ENCODE results near the gene CTSD. TPM values are rescaled to one million over a fixed set of nuclear protein-coding genes. Genes with fewer than 3 reads are reported as not detected.

CTSD gene
- total and polyA plus RNA-seq, 12 donors, result 191 to 4,168 (median 1,999) TPM

DNA sequence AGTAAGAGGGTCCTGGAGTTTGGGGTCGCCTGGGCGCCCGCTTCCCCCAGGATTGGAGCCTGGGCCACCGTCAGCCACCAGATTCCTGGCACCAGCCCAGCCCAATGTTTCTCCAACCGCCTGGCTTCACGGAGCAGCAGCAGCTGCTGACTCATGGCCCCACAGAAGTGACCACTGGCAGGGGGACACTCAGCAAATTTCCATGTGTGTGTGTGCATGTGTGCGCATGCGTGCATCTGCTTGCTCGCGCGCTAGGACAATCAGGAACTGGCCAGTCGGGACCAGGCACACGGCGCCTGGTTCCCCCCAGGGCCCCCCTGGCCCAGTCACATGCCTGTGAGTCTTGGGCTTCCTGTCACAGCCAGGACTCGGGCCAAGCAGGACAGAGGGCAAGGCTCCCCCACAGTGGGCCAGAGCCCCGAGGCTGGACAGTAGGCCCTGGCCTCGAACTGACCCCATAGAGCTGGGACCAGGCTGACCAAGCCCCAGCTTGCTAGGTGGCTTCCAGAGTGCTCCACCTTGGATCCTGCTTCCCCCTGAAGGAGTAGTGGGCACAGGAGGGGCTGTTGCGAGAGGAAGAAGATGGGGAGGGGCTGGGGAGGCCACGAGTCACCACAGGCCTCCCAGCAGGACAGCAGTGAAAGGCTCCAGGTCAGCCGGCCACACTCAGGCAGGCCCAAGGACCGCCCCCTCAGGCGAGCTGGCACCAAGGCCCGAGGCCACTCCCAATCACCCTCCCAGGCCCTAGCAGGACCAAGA lies 3.2 kb downstream of the CTSD start:
- peak overlapping the region; percentile 83 to 100 (median 96) for H3K27ac ChIP-seq
- 7 to 60% (median 17%) methylated on average over 2 to 23 of the region's 23 CpGs for WGBS, 4 donors
- peak; percentile 1 to 61 for TF ChIP-seq POLR2A (IDR thresholded peaks at IDR 0.05)
- TF ChIP-seq, protein P1, sequence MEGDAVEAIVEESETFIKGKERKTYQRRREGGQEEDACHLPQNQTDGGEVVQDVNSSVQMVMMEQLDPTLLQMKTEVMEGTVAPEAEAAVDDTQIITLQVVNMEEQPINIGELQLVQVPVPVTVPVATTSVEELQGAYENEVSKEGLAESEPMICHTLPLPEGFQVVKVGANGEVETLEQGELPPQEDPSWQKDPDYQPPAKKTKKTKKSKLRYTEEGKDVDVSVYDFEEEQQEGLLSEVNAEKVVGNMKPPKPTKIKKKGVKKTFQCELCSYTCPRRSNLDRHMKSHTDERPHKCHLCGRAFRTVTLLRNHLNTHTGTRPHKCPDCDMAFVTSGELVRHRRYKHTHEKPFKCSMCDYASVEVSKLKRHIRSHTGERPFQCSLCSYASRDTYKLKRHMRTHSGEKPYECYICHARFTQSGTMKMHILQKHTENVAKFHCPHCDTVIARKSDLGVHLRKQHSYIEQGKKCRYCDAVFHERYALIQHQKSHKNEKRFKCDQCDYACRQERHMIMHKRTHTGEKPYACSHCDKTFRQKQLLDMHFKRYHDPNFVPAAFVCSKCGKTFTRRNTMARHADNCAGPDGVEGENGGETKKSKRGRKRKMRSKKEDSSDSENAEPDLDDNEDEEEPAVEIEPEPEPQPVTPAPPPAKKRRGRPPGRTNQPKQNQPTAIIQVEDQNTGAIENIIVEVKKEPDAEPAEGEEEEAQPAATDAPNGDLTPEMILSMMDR (IDR thresholded peaks at IDR 0.05), result no peak
- peak overlapping the region in 1 of 4 donors; percentile 90 for H3K4me3 ChIP-seq
- no peaks in the 10 kb centered on the region for H3K27me3 ChIP-seq
- intact Hi-C loops (cut with DNase I), result no loop called here
- peak; percentile 95 to 99 (median 98) for DNase-seq
- no peaks in the 10 kb centered on the region for H3K9me3 ChIP-seq (replicated peaks in 1 of 3)
- peaks cover 0 to 49% of the 10 kb centered on the region in 2 donors for H3K36me3 ChIP-seq (replicated peaks in 1 of 2)
- peaks cover 66 to 77% of the 10 kb centered on the region in 2 donors for H3K4me1 ChIP-seq (replicated peaks in 1 of 2)

DNA sequence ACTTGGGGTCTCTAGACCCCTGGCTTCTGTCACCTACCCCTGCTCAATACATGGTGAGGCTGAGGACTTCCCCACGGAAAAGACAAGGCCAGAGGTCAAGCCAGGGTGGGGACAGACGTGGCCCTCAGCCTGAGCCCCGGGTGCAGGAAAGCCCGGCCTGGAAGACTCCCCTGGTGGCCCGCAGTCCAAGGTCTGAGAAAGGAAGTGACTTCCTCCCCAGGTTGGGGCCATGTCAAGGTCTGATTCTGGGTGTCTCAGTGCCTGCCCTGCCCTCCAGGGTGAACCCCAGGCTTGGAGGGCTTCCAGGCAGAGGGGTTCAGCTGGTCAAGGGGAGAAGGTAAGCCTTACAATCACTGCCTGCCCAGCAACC lies 3.9 kb downstream of the CTSD start:
- Histone ChIP-seq H3K27ac (peak overlapping the region; percentile 83 to 100 (median 96)), H3K27me3 (no peaks in the 10 kb centered on the region), H3K36me3 (replicated peaks in 1 of 2) (peaks cover 0 to 56% of the 10 kb centered on the region in 2 donors), H3K9me3 (replicated peaks in 1 of 3) (no peaks in the 10 kb centered on the region), H3K4me1 (replicated peaks in 1 of 2) (peaks cover 67 to 84% of the 10 kb centered on the region in 2 donors), H3K4me3 (peak overlapping the region in 1 of 4 donors; percentile 40)
- no peak for TF ChIP-seq POLR2A (IDR thresholded peaks at IDR 0.05)
- TF ChIP-seq, protein P1 (IDR thresholded peaks at IDR 0.05), result no peak
- DNase-seq, result peak in 2 of 7 donors; percentile 43 to 61
- 8 to 16% (median 16%) methylated on average over 5 of the region's 5 CpGs; no CpG with 5 or more reads in 1 of the 4 donors for WGBS, 4 donors
- intact Hi-C loops (cut with DNase I), result no loop called here

DNA sequence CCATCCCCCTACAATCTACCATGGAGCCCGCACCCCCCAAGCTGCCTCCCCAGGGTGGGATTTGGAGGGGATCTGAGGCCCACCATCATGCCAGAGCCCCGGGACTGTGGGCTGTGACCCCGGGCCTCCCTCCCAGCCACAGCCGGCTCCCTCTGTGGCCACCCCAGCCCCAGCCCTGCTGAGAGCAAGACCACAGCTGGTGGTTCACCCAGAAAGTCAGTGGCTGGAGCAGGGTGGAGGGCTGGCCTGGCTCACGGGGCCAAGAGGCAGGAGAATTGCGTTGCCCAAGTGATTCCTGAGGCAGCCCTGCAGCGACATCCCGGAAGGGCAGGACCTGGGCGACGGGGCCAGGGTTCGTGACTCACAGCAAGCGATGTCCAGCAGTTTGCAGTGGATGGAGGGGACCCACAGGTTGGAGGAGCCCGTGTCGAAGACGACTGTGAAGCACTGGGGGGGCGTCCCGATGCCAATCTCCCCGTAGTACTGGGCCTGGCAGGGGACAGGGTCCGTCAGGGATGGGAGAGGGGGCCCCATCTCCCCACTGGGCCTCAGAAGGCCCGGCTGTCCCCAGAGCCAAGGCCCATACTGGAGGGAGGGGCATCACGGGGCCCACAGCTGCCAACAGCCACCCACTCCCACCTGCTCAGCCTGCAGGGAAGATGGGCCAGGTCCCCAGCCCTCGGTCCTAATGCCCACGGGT lies 4.4 kb downstream of the CTSD start:
- Histone ChIP-seq H3K36me3 (replicated peaks in 1 of 2) (peaks cover 0 to 59% of the 10 kb centered on the region in 2 donors), H3K4me3 (peak overlapping the region in 1 of 4 donors; percentile 40), H3K27me3 (no peaks in the 10 kb centered on the region), H3K4me1 (replicated peaks in 1 of 2) (peaks cover 63 to 82% of the 10 kb centered on the region in 2 donors), H3K27ac (peak overlapping the region; percentile 83 to 100 (median 96)), H3K9me3 (replicated peaks in 1 of 3) (no peaks in the 10 kb centered on the region)
- intact Hi-C loops (cut with DNase I), result no loop called here
- TF ChIP-seq, protein P1 (IDR thresholded peaks at IDR 0.05), result no peak
- no peak for TF ChIP-seq POLR2A (IDR thresholded peaks at IDR 0.05)
- 63 to 93% (median 67%) methylated on average over 3 to 23 of the region's 23 CpGs for WGBS, 4 donors
- DNase-seq, result peak in 6 of 7 donors; percentile 62 to 83 (median 70)

DNA sequence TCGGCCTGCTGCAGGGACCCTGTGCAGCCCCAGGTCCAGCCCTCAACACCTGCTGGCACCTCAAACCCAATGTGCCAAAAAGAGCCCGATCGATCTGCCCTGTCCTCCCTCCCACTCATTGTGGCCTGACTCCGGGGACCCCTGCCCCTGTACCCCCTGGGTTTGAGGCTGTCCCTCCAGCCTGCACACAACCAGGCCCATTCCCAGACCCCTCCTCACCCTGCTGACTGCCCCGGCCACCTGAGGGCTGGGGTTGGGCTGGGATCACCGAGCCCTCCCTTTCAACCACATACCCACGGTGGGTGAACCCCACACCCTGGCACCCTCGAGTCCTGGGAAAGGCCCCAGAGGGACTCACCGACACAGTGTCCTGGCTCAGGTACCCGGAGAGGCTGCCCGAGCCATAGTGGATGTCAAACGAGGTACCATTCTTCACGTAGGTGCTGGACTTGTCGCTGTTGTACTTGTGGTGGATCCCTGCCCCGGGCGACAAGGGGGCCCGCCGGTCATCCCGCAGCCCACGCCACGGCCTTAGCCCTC lies 5.0 kb downstream of the CTSD start:
- Histone ChIP-seq H3K27me3 (no peaks in the 10 kb centered on the region), H3K36me3 (replicated peaks in 1 of 2) (peaks cover 0 to 64% of the 10 kb centered on the region in 2 donors), H3K4me1 (replicated peaks in 1 of 2) (peaks cover 62 to 80% of the 10 kb centered on the region in 2 donors), H3K27ac (peak overlapping the region; percentile 45 to 100 (median 96)), H3K9me3 (replicated peaks in 1 of 3) (no peaks in the 10 kb centered on the region), H3K4me3 (peak overlapping the region in 1 of 4 donors; percentile 18)
- intact Hi-C loops (cut with DNase I), result no loop called here
- WGBS, 4 donors, result 77 to 89% (median 83%) methylated on average over 7 to 21 of the region's 21 CpGs
- no peak for TF ChIP-seq POLR2A (IDR thresholded peaks at IDR 0.05)
- TF ChIP-seq, protein P1 (IDR thresholded peaks at IDR 0.05), result no peak
- DNase-seq, result no peak

Data from adrenal gland (tissue), 12 donors.